ENCODE measurements around the gene TRIM8. TPM values are rescaled to one million over a fixed set of nuclear protein-coding genes. Genes with fewer than 3 reads are reported as not detected.
A peak's percentile ranks its signal among the peaks of the same experiment; 100 is the strongest.

The TRIM8 gene
- total and polyA plus RNA-seq, 8 donors, result 40.0 to 253 (median 75.8) TPM

DNA sequence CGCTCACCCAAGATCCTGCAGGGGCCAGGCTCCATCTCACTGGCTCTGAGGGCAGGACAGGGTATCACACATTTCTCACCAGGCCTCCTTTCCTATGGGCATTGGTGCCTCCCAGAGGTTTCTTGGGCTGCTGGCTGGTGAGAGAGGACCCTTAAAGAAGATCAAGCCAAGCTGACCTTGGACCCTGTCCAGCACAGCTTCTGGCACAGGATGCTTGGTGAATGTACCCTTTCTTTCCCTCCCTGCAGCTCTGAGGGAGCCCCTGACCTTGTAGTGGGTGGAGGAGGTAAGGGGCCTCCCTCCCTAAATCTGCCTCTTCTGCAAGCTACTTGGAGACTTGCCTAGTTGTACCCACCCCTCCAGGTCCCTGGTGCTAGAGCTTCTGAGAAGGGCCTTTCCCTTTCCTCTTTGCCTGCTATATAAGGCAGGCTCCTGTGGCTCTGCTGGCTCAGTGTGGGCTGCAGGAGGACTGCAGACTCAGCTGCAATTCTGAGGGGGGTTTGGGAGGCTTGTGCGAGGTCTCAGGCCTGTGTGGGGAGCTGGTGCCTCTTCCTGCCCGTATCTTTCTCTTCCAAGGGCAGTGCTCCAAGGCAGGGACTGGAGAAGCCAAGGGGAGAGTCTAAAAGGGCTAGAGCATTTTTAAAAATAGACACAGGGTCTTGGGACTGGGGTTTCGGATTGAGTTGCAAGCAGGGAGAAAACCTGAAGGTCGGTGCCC lies 11.7 kb upstream of the TRIM8 start:
- H3K27ac ChIP-seq, result peak overlapping the region; percentile 5 to 77 (median 73)
- H3K4me1 ChIP-seq, result peaks cover 32 to 69% (median 53%) of the 10 kb centered on the region in 4 donors
- H3K36me3 ChIP-seq, result peaks cover 6 to 29% (median 14%) of the 10 kb centered on the region in 4 donors
- intact Hi-C loops (cut with DNase I; ENCODE audit: low total_unique reads), result no loop called here
- DNase-seq, result peak in 1 of 2 donors; percentile 85
- H3K27me3 ChIP-seq, result no peaks in the 10 kb centered on the region
- no peaks in the 10 kb centered on the region for H3K9me3 ChIP-seq
- H3K4me3 ChIP-seq, result no peak overlapping the region
- 33 to 51% (median 46%) methylated on average over 4 to 5 of the region's 5 CpGs for whole genome bisulfite sequencing, 5 donors
- TF ChIP-seq POLR2AphosphoS5 (IDR thresholded peaks at IDR 0.05), result no peak
- no peak for TF ChIP-seq EP300 (IDR thresholded peaks at IDR 0.05)
- TF ChIP-seq, protein P1, sequence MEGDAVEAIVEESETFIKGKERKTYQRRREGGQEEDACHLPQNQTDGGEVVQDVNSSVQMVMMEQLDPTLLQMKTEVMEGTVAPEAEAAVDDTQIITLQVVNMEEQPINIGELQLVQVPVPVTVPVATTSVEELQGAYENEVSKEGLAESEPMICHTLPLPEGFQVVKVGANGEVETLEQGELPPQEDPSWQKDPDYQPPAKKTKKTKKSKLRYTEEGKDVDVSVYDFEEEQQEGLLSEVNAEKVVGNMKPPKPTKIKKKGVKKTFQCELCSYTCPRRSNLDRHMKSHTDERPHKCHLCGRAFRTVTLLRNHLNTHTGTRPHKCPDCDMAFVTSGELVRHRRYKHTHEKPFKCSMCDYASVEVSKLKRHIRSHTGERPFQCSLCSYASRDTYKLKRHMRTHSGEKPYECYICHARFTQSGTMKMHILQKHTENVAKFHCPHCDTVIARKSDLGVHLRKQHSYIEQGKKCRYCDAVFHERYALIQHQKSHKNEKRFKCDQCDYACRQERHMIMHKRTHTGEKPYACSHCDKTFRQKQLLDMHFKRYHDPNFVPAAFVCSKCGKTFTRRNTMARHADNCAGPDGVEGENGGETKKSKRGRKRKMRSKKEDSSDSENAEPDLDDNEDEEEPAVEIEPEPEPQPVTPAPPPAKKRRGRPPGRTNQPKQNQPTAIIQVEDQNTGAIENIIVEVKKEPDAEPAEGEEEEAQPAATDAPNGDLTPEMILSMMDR (IDR thresholded peaks at IDR 0.05), result no peak
- no peak for TF ChIP-seq POLR2A (IDR thresholded peaks at IDR 0.05)

DNA sequence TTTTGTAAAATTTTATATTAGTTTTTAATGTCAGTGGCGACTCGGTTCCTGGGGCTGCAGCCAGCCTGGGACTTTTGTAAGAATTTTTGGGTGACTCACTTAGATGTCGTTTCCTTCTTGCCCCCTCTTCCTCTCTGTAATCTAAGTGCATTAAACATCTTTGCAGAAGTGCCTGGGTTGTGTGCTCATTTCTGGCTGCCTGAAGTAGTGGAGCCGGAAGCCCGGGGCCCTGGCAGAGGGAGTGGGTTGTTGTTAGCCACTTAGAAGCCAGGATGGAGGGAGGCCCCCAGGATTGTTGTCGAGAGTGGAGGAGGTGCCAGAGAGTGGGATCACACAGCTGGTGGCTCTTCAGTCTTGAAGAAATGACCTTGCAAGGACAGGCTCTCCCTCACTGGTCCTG lies 11.0 kb upstream of the TRIM8 start:
- H3K4me3 ChIP-seq, result no peak overlapping the region
- intact Hi-C loops (cut with DNase I; ENCODE audit: low total_unique reads), result no loop called here
- TF ChIP-seq EP300 (IDR thresholded peaks at IDR 0.05) (no peak), POLR2AphosphoS5 (IDR thresholded peaks at IDR 0.05) (no peak), POLR2A (IDR thresholded peaks at IDR 0.05) (no peak)
- TF ChIP-seq, protein P1 (IDR thresholded peaks at IDR 0.05), result no peak
- 26 to 55% (median 48%) methylated on average over 6 of the region's 6 CpGs for WGBS, 5 donors
- no peaks in the 10 kb centered on the region for H3K9me3 ChIP-seq
- H3K36me3 ChIP-seq, result peaks cover 6 to 29% (median 14%) of the 10 kb centered on the region in 4 donors
- peak overlapping the region; percentile 26 to 77 (median 73) for H3K27ac ChIP-seq
- DNase-seq, result peak in 1 of 2 donors; percentile 67
- peaks cover 28 to 62% (median 45%) of the 10 kb centered on the region in 4 donors for H3K4me1 ChIP-seq
- H3K27me3 ChIP-seq, result no peaks in the 10 kb centered on the region

- 75 to 84% (median 80%) methylated on average over 4 to 5 of the region's 5 CpGs for WGBS, 5 donors
These were observed 10.4 kb upstream of the TRIM8 start for GRCh38 chr10:102633848-102634247.

GRCh38 chr10:102634686-102635085 lies 9.6 kb upstream of the TRIM8 start:
- intact Hi-C loops (cut with DNase I; ENCODE audit: low total_unique reads), result no loop called here
- Histone ChIP-seq H3K27me3 (no peaks in the 10 kb centered on the region), H3K27ac (no peak overlapping the region), H3K9me3 (no peaks in the 10 kb centered on the region), H3K4me1 (peaks cover 20 to 48% (median 35%) of the 10 kb centered on the region in 4 donors), H3K36me3 (peaks cover 6 to 19% (median 12%) of the 10 kb centered on the region in 4 donors), H3K4me3 (no peak overlapping the region)
- TF ChIP-seq POLR2AphosphoS5 (IDR thresholded peaks at IDR 0.05), result no peak
- TF ChIP-seq EP300 (IDR thresholded peaks at IDR 0.05), result no peak
- TF ChIP-seq POLR2A (IDR thresholded peaks at IDR 0.05), result no peak
- TF ChIP-seq, protein P1 (IDR thresholded peaks at IDR 0.05), result no peak
- peak in 1 of 2 donors; percentile 73 for DNase-seq
- WGBS, 5 donors, result 36 to 57% (median 50%) methylated on average over 4 of the region's 4 CpGs

More at GRCh38 chr10:102633848-102634247, 10.4 kb upstream of the TRIM8 start:
- Histone ChIP-seq H3K27me3 (no peaks in the 10 kb centered on the region), H3K36me3 (peaks cover 6 to 27% (median 14%) of the 10 kb centered on the region in 4 donors), H3K27ac (peak overlapping the region; percentile 26 to 77 (median 73)), H3K9me3 (no peaks in the 10 kb centered on the region), H3K4me1 (peaks cover 26 to 56% (median 41%) of the 10 kb centered on the region in 4 donors), H3K4me3 (no peak overlapping the region)
- intact Hi-C loops (cut with DNase I; ENCODE audit: low total_unique reads), result no loop called here
- TF ChIP-seq EP300 (IDR thresholded peaks at IDR 0.05) (no peak), POLR2A (IDR thresholded peaks at IDR 0.05) (no peak)
- no peak for DNase-seq

DNA sequence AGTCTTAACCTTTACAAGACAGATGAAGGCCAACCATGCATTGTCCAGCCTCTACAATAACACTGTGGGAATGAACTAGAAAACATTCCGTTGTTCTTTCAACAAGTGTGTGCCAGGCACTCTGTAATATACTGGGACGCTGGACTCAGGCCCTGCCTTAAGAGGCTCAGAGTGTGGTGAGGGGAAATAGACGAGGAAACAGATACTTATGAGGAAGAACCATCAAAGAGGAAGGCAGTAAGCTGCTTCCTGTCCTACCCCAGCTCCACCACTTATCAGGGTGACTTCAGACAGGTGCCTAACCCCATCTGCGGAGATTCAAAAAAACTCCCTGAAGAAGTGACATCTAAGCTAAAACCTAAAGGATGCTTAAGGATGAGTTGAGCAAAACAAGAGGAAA lies 8.9 kb upstream of the TRIM8 start:
- TF ChIP-seq, protein P1 (IDR thresholded peaks at IDR 0.05), result no peak
- no peak for TF ChIP-seq POLR2A (IDR thresholded peaks at IDR 0.05)
- TF ChIP-seq EP300 (IDR thresholded peaks at IDR 0.05), result no peak
- TF ChIP-seq POLR2AphosphoS5 (IDR thresholded peaks at IDR 0.05), result no peak
- WGBS, 5 donors, result 48 to 57% (median 51%) methylated on average over 4 of the region's 4 CpGs
- Histone ChIP-seq H3K36me3 (peaks cover 2 to 12% (median 6%) of the 10 kb centered on the region in 4 donors), H3K27ac (no peak overlapping the region), H3K27me3 (no peaks in the 10 kb centered on the region), H3K4me1 (peaks cover 20 to 41% (median 32%) of the 10 kb centered on the region in 4 donors), H3K9me3 (no peaks in the 10 kb centered on the region), H3K4me3 (no peak overlapping the region)
- intact Hi-C loops (cut with DNase I; ENCODE audit: low total_unique reads), result no loop called here
- peak in 1 of 2 donors; percentile 35 for DNase-seq
